Upper lobe of left lung (tissue), 6 donors: ENCODE data around the gene LRRC8B. TPM values are rescaled to one million over a fixed set of nuclear protein-coding genes. Genes with fewer than 3 reads are reported as not detected.
A peak's percentile ranks its signal among the peaks of the same experiment; 100 is the strongest.

Experiments
- ATAC-seq, 2 donors: fragments of 200-7000 bp; cut with Tn5 transposase; one replicate each; pipeline ENCODE4 v1.9.1; 2022; ENCODE audit warnings: mild to moderate bottlenecking in 2 of 2, moderate library complexity in 2 of 2; ENCODE audit not compliant: low FRiP score in 2 of 2
- DNase-seq, 2 donors: peaks; one replicate each; pipeline ENCODE4 v3.0.0-alpha.2; 2019 to 2020
- H3K27ac ChIP-seq, 4 donors: fragments of 200-600 bp; sonication (generic); one replicate each; pipeline ENCODE4 v1.5.1; 2016 to 2019
- H3K27me3 ChIP-seq, 4 donors: fragments of 200-600 bp; sonication (generic); one replicate each; pipeline ENCODE4 v1.5.1; 2017 to 2019
- H3K36me3 ChIP-seq, 4 donors: fragments of 200-600 bp; sonication (generic); one replicate each; pipeline ENCODE4 v1.5.1; 2016 to 2019
- H3K4me1 ChIP-seq, 4 donors: fragments of 200-600 bp; sonication (generic); one replicate each; pipeline ENCODE4 v1.5.1; 2018 to 2019
- H3K4me3 ChIP-seq, 4 donors: fragments of 200-600 bp; sonication (generic); one replicate each; pipeline ENCODE4 v1.5.1; 2017 to 2019; ENCODE audit warnings: mild to moderate bottlenecking in 2 of 4, moderate library complexity in 1 of 4
- H3K9me3 ChIP-seq, 4 donors: fragments of 200-600 bp; sonication (generic); one replicate each; pipeline ENCODE4 v1.5.1; 2018 to 2019
- CTCF ChIP-seq, 6 experiments: fragments of 450-650 bp in 4 of 6; fragments of 200-600 bp in 2 of 6; sonication (generic) in 2 of 6; IDR thresholded peaks; one replicate each; pipeline ENCODE4 v1.5.1; 2016 to 2019; ENCODE audit warnings: antibody characterized with exemption in 6 of 6
- EP300 ChIP-seq, 4 donors: sonication (generic); formaldehyde crosslinking; IDR thresholded peaks; one replicate each; pipeline ENCODE4 v1.5.1; 2017; ENCODE audit warnings: antibody characterized with exemption in 4 of 4, control low read depth in 2 of 4
- POLR2A ChIP-seq, 4 donors: fragments of 450-650 bp; IDR thresholded peaks; one replicate each; pipeline ENCODE4 v1.5.1; 2016 to 2017; ENCODE audit warnings: antibody characterized with exemption in 4 of 4, mild to moderate bottlenecking in 2 of 4
- POLR2AphosphoS5 ChIP-seq, 2 donors: sonication (generic); formaldehyde crosslinking; IDR thresholded peaks; one replicate each; pipeline ENCODE4 v1.5.1; 2017; ENCODE audit warnings: antibody characterized with exemption in 2 of 2
- WGBS, 2 donors: methylation state at CpG; one replicate each; pipeline ENCODE4 v1.1.5; 2017 to 2018; 5-methylcytosine and 5-hydroxymethylcytosine counted together
- total RNA-seq, 6 donors: library from RNA; depleted of rRNA in 4 of 6; stranded (reverse); fragments of >200 nt in 4 of 6; gene quantifications; one replicate each; pipeline versions ENCODE4 v1.1.0 to v1.2.1, GENCODE V29; 2016 to 2021
- donor health status: DM: no; HTN: no; CAD: no; lungs with moderate emphysema.
- donor health status: DM: no; HTN: yes; CAD: no; lungs with severe emphysema.

Gene LRRC8B
- total RNA-seq, 6 donors from 2014 or later: 7.1 to 20.2 (median 14.8) TPM

GRCh38 chr1:89483757-89484077 is 40.9 kb upstream of the LRRC8B start:
- Histone ChIP-seq H3K27me3 (no peaks in the 10 kb centered on the region), H3K36me3 (no peaks in the 10 kb centered on the region), H3K4me3 (no peak overlapping the region), H3K4me1 (peaks cover 0 to under 1% (median 0%) of the 10 kb centered on the region in 4 donors), H3K27ac (no peak overlapping the region), H3K9me3 (peaks cover 0 to 6% (median 6%) of the 10 kb centered on the region in 4 donors)
- TF ChIP-seq POLR2AphosphoS5 (IDR thresholded peaks at IDR 0.05): no peak
- TF ChIP-seq POLR2A (IDR thresholded peaks at IDR 0.05): no peak
- no peak for TF ChIP-seq EP300 (IDR thresholded peaks at IDR 0.05)
- TF ChIP-seq CTCF (IDR thresholded peaks at IDR 0.05): no peak
- DNase-seq: no peak
- no peak for ATAC-seq
- 86 to 100% methylated on average over 1 of the region's 1 CpG for WGBS, 2 donors

- no peak for TF ChIP-seq POLR2AphosphoS5 (IDR thresholded peaks at IDR 0.05)
- no peak for TF ChIP-seq CTCF (IDR thresholded peaks at IDR 0.05)
- TF ChIP-seq POLR2A (IDR thresholded peaks at IDR 0.05): no peak
- no peak for TF ChIP-seq EP300 (IDR thresholded peaks at IDR 0.05)
- Histone ChIP-seq H3K4me3 (no peak overlapping the region), H3K4me1 (peaks cover 0 to 7% (median 4%) of the 10 kb centered on the region in 4 donors), H3K9me3 (peaks cover 0 to 6% (median 6%) of the 10 kb centered on the region in 4 donors), H3K27me3 (no peaks in the 10 kb centered on the region), H3K36me3 (no peaks in the 10 kb centered on the region), H3K27ac (no peak overlapping the region)
- DNase-seq (peak in 1 of 2 donors; percentile 18), ATAC-seq (no peak)
- WGBS, 2 donors: 58 to 61% methylated on average over 3 of the region's 3 CpGs
Observed at GRCh38 chr1:89484092-89485038, 40.3 kb upstream of the LRRC8B start.

GRCh38 chr1:89487972-89488371 is 36.7 kb upstream of the LRRC8B start:
- H3K9me3 ChIP-seq: no peaks in the 10 kb centered on the region
- H3K27ac ChIP-seq: no peak overlapping the region
- no peaks in the 10 kb centered on the region for H3K27me3 ChIP-seq
- DNase-seq (no peak), ATAC-seq (no peak)
- peaks cover 0 to 12% (median 7%) of the 10 kb centered on the region in 4 donors for H3K4me1 ChIP-seq
- no peak overlapping the region for H3K4me3 ChIP-seq
- TF ChIP-seq POLR2AphosphoS5 (IDR thresholded peaks at IDR 0.05) (no peak), CTCF (IDR thresholded peaks at IDR 0.05) (no peak)
- no peaks in the 10 kb centered on the region for H3K36me3 ChIP-seq
- WGBS, 2 donors: 81 to 90% methylated on average over 2 of the region's 2 CpGs

GRCh38 chr1:89489047-89489729 is 35.4 kb upstream of the LRRC8B start:
- DNase-seq: peak in 1 of 2 donors; percentile 40
- Histone ChIP-seq H3K9me3 (no peaks in the 10 kb centered on the region), H3K36me3 (no peaks in the 10 kb centered on the region), H3K4me1 (peaks cover 0 to 12% (median 7%) of the 10 kb centered on the region in 4 donors), H3K4me3 (no peak overlapping the region), H3K27ac (no peak overlapping the region), H3K27me3 (no peaks in the 10 kb centered on the region)
- TF ChIP-seq POLR2AphosphoS5 (IDR thresholded peaks at IDR 0.05) (no peak), CTCF (IDR thresholded peaks at IDR 0.05) (no peak), POLR2A (IDR thresholded peaks at IDR 0.05) (no peak), EP300 (IDR thresholded peaks at IDR 0.05) (no peak)
- ATAC-seq: no peak
- 33 to 45% methylated on average over 1 to 2 of the region's 2 CpGs for WGBS, 2 donors
